ENCODE results near the gene KLF9.

- no peak for TF ChIP-seq CTCF (conservative IDR thresholded peaks at IDR 0.05; ENCODE audit: low read depth, low read length)
- no peak for TF ChIP-seq EZH2phosphoT487 (IDR thresholded peaks at IDR 0.05; ENCODE audit: borderline replicate concordance, low read length)
Observed at GRCh38 chr9:70457235-70457634, 42.8 kb upstream of the KLF9 start.
